PFSK-1 (cell line): ENCODE results near the gene SYNDIG1.

ENCODE experiments used
- FOXP2 ChIP-seq: optimal IDR thresholded peaks from 2 replicates; pipeline ENCODE3; 2011; ENCODE audit warnings: borderline replicate concordance, control low read depth, inconsistent platforms; ENCODE audit not compliant: insufficient read depth; ENCODE audit errors: extremely low read length, extremely low read depth
- POLR2AphosphoS5 ChIP-seq: IDR thresholded peaks from 2 replicates; pipeline ENCODE4 v1.6.1; 2012; ENCODE audit warnings: low read depth, mild to moderate bottlenecking, control low read depth, low read length, moderate library complexity
- SIN3A ChIP-seq: IDR thresholded peaks from 2 replicates; pipeline ENCODE4 v1.6.1; 2012; ENCODE audit warnings: mild to moderate bottlenecking, low read length, moderate library complexity, borderline replicate concordance; ENCODE audit not compliant: insufficient read depth
- TAF1 ChIP-seq: IDR thresholded peaks from 2 replicates; pipeline ENCODE4 v1.6.1; 2012; ENCODE audit warnings: low read length, control low read depth, borderline replicate concordance; ENCODE audit not compliant: insufficient read depth
- TF ChIP-seq, protein P1 (sequence below), 2 experiments: IDR thresholded peaks; 2 replicates each; pipeline versions ENCODE4 v1.6.1 to v1.8.0; 2011 to 2012; ENCODE audit warnings: low read depth in 2 of 2, low read length in 2 of 2, control low read depth in 1 of 2, inconsistent platforms in 1 of 2, mild to moderate bottlenecking in 1 of 2, moderate library complexity in 1 of 2; ENCODE audit not compliant: insufficient read depth in 1 of 2

Gene SYNDIG1

GRCh38 chr20:24615353-24615752 is 145.9 kb downstream of the SYNDIG1 start:
- TF ChIP-seq FOXP2 (no peak), SIN3A (no peak), POLR2AphosphoS5 (no peak), TAF1 (no peak)
- TF ChIP-seq, protein P1, sequence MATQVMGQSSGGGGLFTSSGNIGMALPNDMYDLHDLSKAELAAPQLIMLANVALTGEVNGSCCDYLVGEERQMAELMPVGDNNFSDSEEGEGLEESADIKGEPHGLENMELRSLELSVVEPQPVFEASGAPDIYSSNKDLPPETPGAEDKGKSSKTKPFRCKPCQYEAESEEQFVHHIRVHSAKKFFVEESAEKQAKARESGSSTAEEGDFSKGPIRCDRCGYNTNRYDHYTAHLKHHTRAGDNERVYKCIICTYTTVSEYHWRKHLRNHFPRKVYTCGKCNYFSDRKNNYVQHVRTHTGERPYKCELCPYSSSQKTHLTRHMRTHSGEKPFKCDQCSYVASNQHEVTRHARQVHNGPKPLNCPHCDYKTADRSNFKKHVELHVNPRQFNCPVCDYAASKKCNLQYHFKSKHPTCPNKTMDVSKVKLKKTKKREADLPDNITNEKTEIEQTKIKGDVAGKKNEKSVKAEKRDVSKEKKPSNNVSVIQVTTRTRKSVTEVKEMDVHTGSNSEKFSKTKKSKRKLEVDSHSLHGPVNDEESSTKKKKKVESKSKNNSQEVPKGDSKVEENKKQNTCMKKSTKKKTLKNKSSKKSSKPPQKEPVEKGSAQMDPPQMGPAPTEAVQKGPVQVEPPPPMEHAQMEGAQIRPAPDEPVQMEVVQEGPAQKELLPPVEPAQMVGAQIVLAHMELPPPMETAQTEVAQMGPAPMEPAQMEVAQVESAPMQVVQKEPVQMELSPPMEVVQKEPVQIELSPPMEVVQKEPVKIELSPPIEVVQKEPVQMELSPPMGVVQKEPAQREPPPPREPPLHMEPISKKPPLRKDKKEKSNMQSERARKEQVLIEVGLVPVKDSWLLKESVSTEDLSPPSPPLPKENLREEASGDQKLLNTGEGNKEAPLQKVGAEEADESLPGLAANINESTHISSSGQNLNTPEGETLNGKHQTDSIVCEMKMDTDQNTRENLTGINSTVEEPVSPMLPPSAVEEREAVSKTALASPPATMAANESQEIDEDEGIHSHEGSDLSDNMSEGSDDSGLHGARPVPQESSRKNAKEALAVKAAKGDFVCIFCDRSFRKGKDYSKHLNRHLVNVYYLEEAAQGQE (IDR thresholded peaks at IDR 0.05; ENCODE audit: insufficient read depth in 1 of 2, low read depth in 2 of 2, low read length in 2 of 2), result no peak

DNA sequence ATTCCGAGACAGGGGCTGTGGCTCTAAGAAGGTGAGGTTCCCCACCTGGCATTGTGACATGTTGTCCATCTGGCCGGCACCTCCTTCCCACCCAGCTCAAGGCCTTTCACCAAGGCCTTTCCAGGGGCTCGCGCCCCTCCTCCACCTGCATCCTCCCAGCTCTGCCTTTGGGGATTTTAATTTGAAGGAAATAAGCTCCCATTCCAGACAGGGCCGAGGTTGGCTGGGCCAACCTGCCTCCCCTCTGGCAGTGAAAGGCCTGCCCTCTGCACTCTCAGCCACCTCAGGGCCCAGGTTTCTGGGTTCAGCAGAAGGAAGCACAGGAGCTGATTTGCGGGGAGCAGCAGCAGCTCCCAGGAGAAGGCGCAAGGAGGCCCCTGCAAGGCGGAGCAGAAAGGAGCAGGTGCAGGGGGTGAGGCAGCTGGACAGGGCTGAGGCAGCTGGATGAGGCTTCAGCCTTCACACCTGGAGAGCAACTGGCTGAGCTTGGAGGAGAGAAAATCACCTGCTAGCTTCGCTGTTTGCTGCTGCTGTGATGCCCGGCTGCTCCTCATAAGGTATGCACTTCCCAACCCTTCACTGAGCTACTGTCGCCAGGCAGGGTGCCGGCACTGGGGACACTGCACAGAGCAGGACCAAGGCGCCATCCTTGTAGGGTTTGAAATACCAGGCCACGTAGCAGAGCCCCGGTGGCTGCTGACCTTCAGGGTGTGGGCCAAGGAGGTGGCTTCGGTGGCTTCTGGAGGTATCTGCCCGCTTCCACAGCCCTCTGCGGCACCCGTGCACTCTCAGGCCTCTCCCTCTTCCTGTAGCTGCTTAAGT is 147.0 kb downstream of the SYNDIG1 start:
- TF ChIP-seq SIN3A (no peak), TAF1 (no peak), POLR2AphosphoS5 (no peak), FOXP2 (no peak)
- TF ChIP-seq, protein P1 (IDR thresholded peaks at IDR 0.05; ENCODE audit: insufficient read depth in 1 of 2, low read depth in 2 of 2, low read length in 2 of 2), result no peak

DNA sequence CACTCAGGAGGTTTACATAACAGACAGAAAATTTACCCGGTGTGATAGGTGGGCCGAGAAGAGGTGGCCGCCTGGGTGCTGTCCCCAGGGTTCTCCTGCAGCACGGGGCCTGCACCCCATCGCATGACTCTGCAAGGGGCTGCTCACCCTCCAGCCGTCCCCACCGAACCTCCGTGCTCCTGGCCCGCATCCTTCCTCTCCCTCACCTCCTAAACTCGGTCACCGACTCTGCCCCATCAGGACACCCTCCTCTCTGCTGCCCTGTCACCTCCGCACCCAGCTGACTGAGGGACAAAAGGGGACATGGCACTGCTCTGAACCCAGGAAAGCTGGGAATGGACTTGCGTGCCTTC is 147.6 kb downstream of the SYNDIG1 start:
- TF ChIP-seq TAF1 (no peak), POLR2AphosphoS5 (no peak), FOXP2 (no peak), SIN3A (no peak)
- TF ChIP-seq, protein P1 (IDR thresholded peaks at IDR 0.05; ENCODE audit: insufficient read depth in 1 of 2, low read depth in 2 of 2, low read length in 2 of 2), result no peak

DNA sequence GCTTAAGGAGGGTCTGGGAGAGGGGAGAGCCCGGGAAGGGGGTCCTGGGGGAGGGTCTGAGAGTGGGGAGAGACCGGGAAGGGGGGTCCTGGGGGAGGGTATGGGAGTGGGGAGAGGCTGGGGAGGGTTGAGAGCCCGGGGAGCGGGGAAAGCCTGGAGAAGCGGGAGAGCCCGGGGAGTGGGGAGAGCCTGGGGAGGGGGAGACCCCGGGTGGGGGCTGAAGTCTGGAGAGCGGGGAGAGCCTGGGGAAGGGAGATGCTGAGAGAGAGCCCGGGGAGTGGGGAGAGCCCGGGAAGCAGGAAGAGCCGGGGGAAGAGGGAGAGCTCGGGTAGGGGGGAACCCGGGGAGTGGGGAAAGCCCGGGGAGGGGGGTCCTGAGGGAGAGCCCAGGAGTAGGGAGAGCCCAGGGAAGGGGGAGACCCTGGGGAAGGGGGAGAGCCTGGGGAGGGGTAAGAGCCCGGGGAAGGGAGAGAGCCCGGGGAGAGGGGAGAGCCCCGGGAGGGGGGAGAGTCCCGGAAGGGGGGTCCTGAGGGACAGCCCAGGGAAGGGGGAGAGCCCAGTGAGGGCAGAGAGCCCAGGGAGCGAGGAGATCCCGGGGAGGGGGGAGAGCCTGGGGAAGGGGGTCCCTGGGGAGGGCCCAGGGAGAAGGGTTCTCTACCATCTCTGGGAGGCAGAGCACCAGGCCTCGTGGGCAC is 148.5 kb downstream of the SYNDIG1 start:
- TF ChIP-seq, protein P1 (IDR thresholded peaks at IDR 0.05; ENCODE audit: insufficient read depth in 1 of 2, low read depth in 2 of 2, low read length in 2 of 2), result no peak
- TF ChIP-seq SIN3A (no peak), TAF1 (no peak)
